SK-N-SH (cell line): Measurements from ENCODE around the gene PRRX1. TPM values are rescaled to one million over a fixed set of nuclear protein-coding genes. Genes with fewer than 3 reads are reported as not detected.

ENCODE experiments used
- CTCF ChIA-PET: fragments of 300-600, 350-600 bp; formaldehyde crosslinking; extraction: SDS; loops from one replicate; lab custom pipeline; 2021; lab: Yijun Ruan, JAX
- POLR2A ChIA-PET: fragments of 350-600 bp; sonication (Branson Sonifier 250); formaldehyde crosslinking; extraction: SDS; loops from one replicate; lab custom pipeline; 2020; ENCODE audit warnings: antibody characterized with exemption, inconsistent platforms; lab: Yijun Ruan, JAX
- DNase-seq: peaks from one replicate; pipeline ENCODE4 v3.0.0; 2012
- H2AFZ ChIP-seq: fragments of 200-600 bp; sonication (generic); 2 replicates; pipeline ENCODE4 v1.8.1; 2016; ENCODE audit warnings: antibody characterized with exemption, mild to moderate bottlenecking, low read depth
- H3F3A ChIP-seq: fragments of 200-600 bp; sonication (generic); replicated peaks from 2 replicates; pipeline ENCODE3; 2016; ENCODE audit warnings: antibody characterized with exemption, mild to moderate bottlenecking; ENCODE audit not compliant: insufficient read depth
- H3K27ac ChIP-seq, 2 experiments: fragments of 200-500 bp in 1 of 2; fragments of 200-600 bp in 1 of 2; sonication (Bioruptor generic) in 1 of 2; sonication (generic), shearing (Covaris generic) in 1 of 2; 2 replicates each; pipeline versions ENCODE4 v1.5.1 to v1.6.1; 2014 to 2016; ENCODE audit warnings: low read depth in 2 of 2, inconsistent platforms in 1 of 2, low read length in 1 of 2, mild to moderate bottlenecking in 1 of 2, mixed read lengths in 1 of 2
- H3K27me3 ChIP-seq: fragments of 200-600 bp; sonication (generic), shearing (Covaris generic); 2 replicates; pipeline ENCODE4 v1.6.1; 2016; ENCODE audit warnings: mixed run types; ENCODE audit not compliant: insufficient read depth
- H3K36me3 ChIP-seq, 2 experiments: fragments of 200-500 bp in 1 of 2; fragments of 200-600 bp in 1 of 2; sonication (Bioruptor generic) in 1 of 2; sonication (generic) in 1 of 2; replicated peaks in 1 of 2; 2 replicates each; pipeline versions ENCODE3 to v1.5.1; 2014 to 2016; ENCODE audit warnings: low read length in 1 of 2, mild to moderate bottlenecking in 1 of 2; ENCODE audit not compliant: insufficient read depth in 2 of 2, control insufficient read depth in 1 of 2
- H3K4me1 ChIP-seq, 2 experiments: fragments of 200-500 bp in 1 of 2; fragments of 200-600 bp in 1 of 2; sonication (Bioruptor generic) in 1 of 2; sonication (generic), shearing (Covaris generic) in 1 of 2; 2 replicates each; pipeline versions ENCODE4 v1.5.1 to v1.6.1; 2014 to 2016; ENCODE audit warnings: low read depth in 1 of 2, low read length in 1 of 2, mixed run types in 1 of 2; ENCODE audit not compliant: insufficient read depth in 2 of 2, control insufficient read depth in 1 of 2
- H3K4me2 ChIP-seq: fragments of 200-600 bp; sonication (generic), shearing (Covaris generic); 2 replicates; pipeline ENCODE4 v1.6.1; 2017; ENCODE audit warnings: mixed run types
- H3K4me3 ChIP-seq, 2 experiments: fragments of 200-500 bp in 1 of 2; fragments of 200-600 bp in 1 of 2; sonication (Bioruptor generic) in 1 of 2; sonication (generic), shearing (Covaris generic) in 1 of 2; 2 replicates each; pipeline versions ENCODE4 v1.5.1 to v1.8.1; 2014 to 2016; ENCODE audit warnings: low read depth in 2 of 2, inconsistent platforms in 1 of 2, low read length in 1 of 2, mild to moderate bottlenecking in 1 of 2, mixed read lengths in 1 of 2, moderate library complexity in 1 of 2
- H3K79me2 ChIP-seq: fragments of 200-600 bp; sonication (generic); 2 replicates; pipeline ENCODE4 v1.8.1; 2017; ENCODE audit warnings: mild to moderate bottlenecking; ENCODE audit not compliant: insufficient read depth
- H3K9ac ChIP-seq: fragments of 200-600 bp; sonication (generic); 2 replicates; pipeline ENCODE4 v1.6.1; 2017; ENCODE audit warnings: mixed run types
- H3K9me2 ChIP-seq: fragments of 200-600 bp; sonication (generic); 2 replicates; pipeline ENCODE4 v1.6.1; 2017; ENCODE audit warnings: mixed run types
- H3K9me3 ChIP-seq: fragments of 200-600 bp; sonication (generic); 2 replicates; pipeline ENCODE4 v1.6.1; 2017; ENCODE audit warnings: mixed run types, mild to moderate bottlenecking, moderate library complexity
- H4K20me1 ChIP-seq: fragments of 200-600 bp; sonication (generic); 2 replicates; pipeline ENCODE4 v1.6.1; 2017; ENCODE audit warnings: mild to moderate bottlenecking, mixed run types; ENCODE audit not compliant: insufficient read depth
- EP300 ChIP-seq, 2 experiments: IDR thresholded peaks; 2 replicates each; pipeline versions ENCODE4 v1.4.0 to v1.6.1; 2012; ENCODE audit warnings: borderline replicate concordance in 1 of 2, low read depth in 1 of 2, low read length in 1 of 2
- FOXJ3 ChIP-seq: sonication (generic); formaldehyde crosslinking; IDR thresholded peaks from 2 replicates; pipeline ENCODE4 v1.5.1; 2020; ENCODE audit warnings: mild to moderate bottlenecking, missing genetic modification reagents
- GABPA ChIP-seq: IDR thresholded peaks from 2 replicates; pipeline ENCODE4 v1.4.0; 2012; ENCODE audit warnings: low read depth, mild to moderate bottlenecking
- GATA2 ChIP-seq: sonication (generic); formaldehyde crosslinking; IDR thresholded peaks from 2 replicates; pipeline ENCODE4 v1.5.0; 2020; ENCODE audit warnings: mild to moderate bottlenecking, missing genetic modification reagents
- MAX ChIP-seq: IDR thresholded peaks from 2 replicates; pipeline ENCODE4 v1.4.0; 2012; ENCODE audit warnings: low read depth
- NFIC ChIP-seq: IDR thresholded peaks from 2 replicates; pipeline ENCODE4 v1.4.0; 2012; ENCODE audit warnings: borderline replicate concordance
- POLR2AphosphoS5 ChIP-seq: IDR thresholded peaks from 2 replicates; pipeline ENCODE4 v1.6.1; 2012; ENCODE audit warnings: low read depth, low read length
- RCOR1 ChIP-seq: fragments of 150-350 bp; IDR thresholded peaks from 2 replicates; pipeline ENCODE4 v1.6.1; 2017; ENCODE audit warnings: antibody characterized with exemption, low read length
- REST ChIP-seq: IDR thresholded peaks from 2 replicates; pipeline ENCODE4 v1.6.1; 2012; ENCODE audit warnings: mild to moderate bottlenecking, low read depth, low read length, moderate library complexity
- RFX5 ChIP-seq: IDR thresholded peaks from 2 replicates; pipeline ENCODE4 v1.6.1; 2012; ENCODE audit warnings: mild to moderate bottlenecking, improper control_type of control experiment, low read length
- RXRA ChIP-seq: IDR thresholded peaks from 2 replicates; pipeline ENCODE4 v1.4.0; 2012; ENCODE audit warnings: low read depth, mild to moderate bottlenecking, borderline replicate concordance
- SMC3 ChIP-seq: IDR thresholded peaks from 2 replicates; pipeline ENCODE4 v1.6.1; 2012; ENCODE audit warnings: low read depth, low read length, improper control_type of control experiment
- TCF12 ChIP-seq: IDR thresholded peaks from 2 replicates; pipeline ENCODE4 v1.4.0; 2012
- TEAD4 ChIP-seq: IDR thresholded peaks from 2 replicates; pipeline ENCODE4 v1.4.0; 2012; ENCODE audit warnings: mild to moderate bottlenecking, borderline replicate concordance; ENCODE audit not compliant: insufficient read depth
- YY1 ChIP-seq: IDR thresholded peaks from 2 replicates; pipeline ENCODE4 v1.4.0; 2012; ENCODE audit warnings: low read depth, mild to moderate bottlenecking
- WGBS: methylation state at CpG from one replicate; pipeline ENCODE4 v1.1.6; 2017; ENCODE audit warnings: low lambda C conversion rate; 5-methylcytosine and 5-hydroxymethylcytosine counted together
- polyA plus RNA-seq, 3 experiments: library from polyadenylated mRNA; depleted of rRNA; stranded (reverse); fragments of >200 nt; gene quantifications; 2 replicates each; pipeline ENCODE4 v1.2.3, GENCODE V29; 2012
- TF ChIP-seq, protein P1 (sequence below): IDR thresholded peaks from 2 replicates; pipeline ENCODE4 v1.4.0; 2012; ENCODE audit warnings: low read depth, borderline replicate concordance

Gene PRRX1
- polyA plus RNA-seq, 1 of the 3 experiments (the other 2 are of a cell fraction) = 356 TPM

DNA sequence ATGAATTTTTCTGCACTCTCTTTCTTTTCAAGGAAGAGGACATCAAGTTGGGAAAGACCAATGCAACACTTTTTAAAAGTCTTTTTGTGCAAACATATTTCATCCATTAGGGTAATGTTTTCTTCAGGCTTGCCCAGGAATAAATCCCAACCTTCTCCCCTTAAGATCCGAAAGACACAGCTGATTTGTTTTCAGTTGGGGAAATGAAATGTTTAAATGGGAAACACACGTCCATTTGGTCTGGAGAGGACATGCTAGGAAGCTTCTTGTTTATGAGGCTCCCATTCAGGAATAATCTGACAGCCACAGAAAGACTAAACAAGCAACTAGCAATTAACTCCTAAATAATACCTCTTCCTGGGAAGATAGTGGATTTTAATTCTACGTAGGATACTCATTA, 91.9 kb downstream of the PRRX1 start:
- POLR2A ChIA-PET = no interaction called here
- Histone ChIP-seq H3F3A (peaks cover 5% of the 10 kb centered on the region), H3K9me3 (no peaks in the 10 kb centered on the region), H3K27me3 (no peaks in the 10 kb centered on the region), H3K4me1 (no peaks in the 10 kb centered on the region), H3K4me2 (no peak overlapping the region), H3K36me3 (no peaks in the 10 kb centered on the region), H3K4me3 (no peak overlapping the region), H3K27ac (no peak overlapping the region), H2AFZ (no peak overlapping the region), H4K20me1 (no peaks in the 10 kb centered on the region), H3K9me2 (no peaks in the 10 kb centered on the region), H3K9ac (no peak overlapping the region), H3K79me2 (no peaks in the 10 kb centered on the region)
- TF ChIP-seq GATA2 = no peak
- TF ChIP-seq, protein P1, sequence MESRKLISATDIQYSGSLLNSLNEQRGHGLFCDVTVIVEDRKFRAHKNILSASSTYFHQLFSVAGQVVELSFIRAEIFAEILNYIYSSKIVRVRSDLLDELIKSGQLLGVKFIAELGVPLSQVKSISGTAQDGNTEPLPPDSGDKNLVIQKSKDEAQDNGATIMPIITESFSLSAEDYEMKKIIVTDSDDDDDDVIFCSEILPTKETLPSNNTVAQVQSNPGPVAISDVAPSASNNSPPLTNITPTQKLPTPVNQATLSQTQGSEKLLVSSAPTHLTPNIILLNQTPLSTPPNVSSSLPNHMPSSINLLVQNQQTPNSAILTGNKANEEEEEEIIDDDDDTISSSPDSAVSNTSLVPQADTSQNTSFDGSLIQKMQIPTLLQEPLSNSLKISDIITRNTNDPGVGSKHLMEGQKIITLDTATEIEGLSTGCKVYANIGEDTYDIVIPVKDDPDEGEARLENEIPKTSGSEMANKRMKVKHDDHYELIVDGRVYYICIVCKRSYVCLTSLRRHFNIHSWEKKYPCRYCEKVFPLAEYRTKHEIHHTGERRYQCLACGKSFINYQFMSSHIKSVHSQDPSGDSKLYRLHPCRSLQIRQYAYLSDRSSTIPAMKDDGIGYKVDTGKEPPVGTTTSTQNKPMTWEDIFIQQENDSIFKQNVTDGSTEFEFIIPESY = no peak
- no peak for TF ChIP-seq TCF12
- no peak for TF ChIP-seq YY1
- no peak for TF ChIP-seq RFX5
- TF ChIP-seq POLR2AphosphoS5 = no peak
- TF ChIP-seq EP300 (IDR thresholded peaks at IDR 0.05; ENCODE audit: borderline replicate concordance in 1 of 2, low read depth in 1 of 2, low read length in 1 of 2) = no peak
- no peak for TF ChIP-seq GABPA
- no peak for TF ChIP-seq FOXJ3 (CRISPR knock-in tag)
- no peak for TF ChIP-seq TEAD4
- TF ChIP-seq REST = no peak
- TF ChIP-seq RCOR1 = no peak
- no peak for TF ChIP-seq NFIC
- TF ChIP-seq SMC3 = no peak
- TF ChIP-seq MAX = no peak
- TF ChIP-seq RXRA = no peak
- 76% methylated on average over 3 of the region's 3 CpGs for WGBS
- CTCF ChIA-PET = no interaction called here
- no peak for DNase-seq
